GM18517 (cell line): ENCODE measurements around the gene HIBCH.
A peak's percentile ranks its signal among the peaks of the same experiment; 100 is the strongest.
"Not testable (repeated sequence)": the region's sequence is repeated elsewhere in the genome, so short reads cannot be mapped to it uniquely, and the experiment has no call there.

ENCODE experiments used
- ATAC-seq: cut with Tn5 transposase; IDR thresholded peaks from one replicate; pipeline ENCODE4 v1.9.1; 2021; ENCODE audit warnings: mild to moderate bottlenecking, moderate library complexity; ENCODE audit not compliant: unreplicated experiment

HIBCH gene

GRCh38 chr2:190343089-190343535 is 23.5 kb upstream of the HIBCH start:
- no peak for ATAC-seq

GRCh38 chr2:190342611-190343010 is 23.0 kb upstream of the HIBCH start:
- no peak for ATAC-seq

- ATAC-seq = no peak
Measured at GRCh38 chr2:190340369-190340768, 20.7 kb upstream of the HIBCH start.

- ATAC-seq = no peak
Measured at GRCh38 chr2:190339394-190339793, 19.8 kb upstream of the HIBCH start.

DNA sequence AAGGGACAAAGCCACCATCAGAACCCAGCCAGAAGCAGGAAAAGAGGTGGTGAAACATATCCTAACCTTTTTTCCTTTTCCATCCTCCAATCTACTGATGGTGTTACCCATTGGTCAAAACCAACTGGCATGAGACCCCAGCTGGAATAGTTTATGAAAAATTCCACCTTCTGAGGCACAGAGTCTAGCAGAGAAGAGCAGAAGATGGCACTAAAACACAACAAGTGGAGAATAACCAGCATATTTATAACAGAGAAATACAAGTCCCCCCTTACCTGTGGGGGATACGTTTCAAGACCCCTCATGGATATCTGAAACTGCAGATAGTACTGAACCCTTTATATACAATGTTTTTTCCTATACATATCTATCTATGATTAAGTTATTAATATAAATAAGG is 18.8 kb upstream of the HIBCH start:
- ATAC-seq = no peak

- ATAC-seq = no peak
Measured at GRCh38 chr2:190336420-190336819, 16.8 kb upstream of the HIBCH start.

GRCh38 chr2:190335584-190335983 is 16.0 kb upstream of the HIBCH start:
- ATAC-seq = not testable (repeated sequence)

DNA sequence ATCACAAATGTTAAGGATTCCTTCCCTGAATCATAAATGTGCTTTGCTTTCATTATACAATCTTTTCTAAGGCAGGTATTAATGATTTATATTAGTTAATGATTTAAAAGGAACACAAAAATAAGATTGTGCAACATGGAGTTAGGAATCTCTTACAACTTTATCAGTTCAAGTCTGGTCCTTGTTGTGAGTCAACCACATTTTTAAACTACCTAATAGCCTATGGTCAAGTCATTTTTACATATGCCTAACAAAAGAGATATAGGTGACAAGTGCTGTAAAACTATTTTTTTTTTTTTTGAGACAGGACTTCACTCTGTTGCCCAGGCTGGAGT is 15.6 kb upstream of the HIBCH start:
- no peak for ATAC-seq

GRCh38 chr2:190334479-190335224 is 15.0 kb upstream of the HIBCH start:
- no peak for ATAC-seq

- ATAC-seq = no peak
Measured at GRCh38 chr2:190333928-190334327, 14.3 kb upstream of the HIBCH start.

DNA sequence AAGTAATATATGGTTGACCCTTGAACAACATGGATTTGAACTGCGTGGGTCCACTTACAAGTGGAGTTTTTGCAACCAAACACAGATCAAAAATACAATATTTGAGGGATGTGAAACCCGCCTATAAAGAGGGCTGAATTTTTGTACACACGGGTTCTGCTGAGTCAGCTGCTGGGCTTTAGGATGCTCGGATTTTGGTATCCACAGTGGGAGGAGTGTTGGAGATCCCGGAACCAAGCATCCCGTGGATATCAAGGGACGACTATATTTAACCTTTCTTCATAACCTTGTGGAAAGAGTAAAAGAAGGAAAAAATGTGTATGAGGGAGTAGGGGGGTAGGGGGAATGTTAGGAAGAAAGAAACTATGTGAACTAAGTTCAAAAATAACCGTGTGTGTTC is 13.8 kb upstream of the HIBCH start:
- no peak for ATAC-seq

GRCh38 chr2:190328573-190329147 is 9.0 kb upstream of the HIBCH start:
- no peak for ATAC-seq

DNA sequence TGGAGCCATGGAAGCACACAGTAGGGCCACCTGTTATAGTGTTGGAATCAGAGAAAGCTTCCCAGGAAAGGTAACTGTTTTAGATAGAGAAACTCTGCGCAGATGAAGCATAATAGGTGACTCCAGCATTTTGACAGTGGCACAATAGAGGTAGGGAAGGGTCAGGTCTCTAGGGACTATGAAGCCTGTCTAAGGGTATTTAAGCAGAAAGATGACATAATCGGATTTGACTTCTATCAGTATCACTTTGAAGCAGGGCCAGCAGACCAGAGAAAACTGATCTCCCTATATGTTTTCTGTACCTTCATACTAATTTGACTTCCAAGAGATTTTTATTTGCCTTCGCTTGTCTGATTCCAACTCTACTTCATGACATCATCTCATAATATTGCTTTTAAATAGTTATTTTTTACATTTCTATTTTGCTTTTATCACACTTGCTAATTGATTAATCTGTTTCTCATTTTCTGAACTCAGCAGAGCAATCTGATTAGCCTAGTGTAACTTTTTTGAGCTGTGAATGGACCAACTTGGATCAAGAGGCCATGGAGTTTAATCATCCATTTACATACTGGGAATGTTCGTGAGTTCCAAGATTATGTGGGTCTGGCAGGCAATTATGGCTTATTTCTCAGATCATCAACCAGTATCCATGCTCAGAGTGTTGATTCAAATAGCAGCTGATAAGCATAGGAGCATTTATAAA is 8.4 kb upstream of the HIBCH start:
- ATAC-seq = no peak

DNA sequence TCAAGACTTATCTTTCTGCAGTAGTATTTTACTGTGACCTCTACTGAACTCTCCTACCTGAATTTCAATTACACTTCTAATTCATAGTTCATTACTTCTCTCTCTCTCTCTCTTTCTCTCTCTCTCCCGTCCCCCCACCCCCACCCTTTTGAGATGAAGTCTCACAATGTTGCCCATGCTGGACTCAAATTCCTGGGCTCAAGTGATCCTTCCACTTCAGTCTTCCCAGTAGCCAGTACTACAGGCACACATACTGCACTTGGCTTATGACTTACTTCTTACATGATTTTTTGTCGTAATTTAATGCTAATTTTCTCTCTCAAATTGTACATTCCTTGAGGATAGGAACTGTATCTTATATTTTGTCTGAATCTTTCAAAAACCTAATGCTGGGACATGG is 6.0 kb upstream of the HIBCH start:
- ATAC-seq = no peak

GRCh38 chr2:190323406-190323805 is 3.8 kb upstream of the HIBCH start:
- no peak for ATAC-seq

- ATAC-seq = no peak
Measured at GRCh38 chr2:190320696-190321095, 1.1 kb upstream of the HIBCH start.

DNA sequence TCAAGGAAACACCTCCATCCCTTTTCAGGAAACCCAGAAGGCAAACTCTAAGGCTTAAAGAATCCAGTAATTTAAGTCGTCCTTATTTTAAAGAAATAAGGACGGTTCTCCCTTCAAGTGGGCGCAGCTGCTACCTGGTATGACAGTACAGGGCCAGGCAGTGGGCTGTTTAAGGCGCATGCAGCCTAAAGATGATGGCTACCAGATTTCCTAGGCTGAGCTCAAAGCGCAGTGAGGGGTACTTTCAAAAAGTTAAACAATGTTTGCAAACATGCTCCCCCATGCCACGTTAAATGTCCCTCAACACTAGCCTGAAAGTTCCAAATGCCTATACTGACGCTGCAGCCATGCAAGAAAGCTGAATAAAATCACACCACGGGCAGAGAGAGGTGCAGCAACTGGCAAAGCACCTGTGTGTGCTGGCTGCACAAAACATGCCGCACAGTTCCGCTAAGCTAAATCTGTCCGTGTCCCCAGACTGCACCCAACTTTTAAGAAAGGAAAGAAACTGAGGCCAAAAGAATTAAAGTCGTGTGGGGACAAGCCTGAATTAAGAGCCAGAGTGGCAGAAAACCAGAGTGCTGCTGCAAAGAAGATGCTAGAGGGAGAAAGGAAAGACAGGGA is 583 bp downstream of the HIBCH start:
- peak; percentile 31 for ATAC-seq

GRCh38 chr2:190318514-190318913 is 1.1 kb downstream of the HIBCH start:
- ATAC-seq = no peak

- no peak for ATAC-seq
Measured at GRCh38 chr2:190315273-190315672, 4.4 kb downstream of the HIBCH start.

DNA sequence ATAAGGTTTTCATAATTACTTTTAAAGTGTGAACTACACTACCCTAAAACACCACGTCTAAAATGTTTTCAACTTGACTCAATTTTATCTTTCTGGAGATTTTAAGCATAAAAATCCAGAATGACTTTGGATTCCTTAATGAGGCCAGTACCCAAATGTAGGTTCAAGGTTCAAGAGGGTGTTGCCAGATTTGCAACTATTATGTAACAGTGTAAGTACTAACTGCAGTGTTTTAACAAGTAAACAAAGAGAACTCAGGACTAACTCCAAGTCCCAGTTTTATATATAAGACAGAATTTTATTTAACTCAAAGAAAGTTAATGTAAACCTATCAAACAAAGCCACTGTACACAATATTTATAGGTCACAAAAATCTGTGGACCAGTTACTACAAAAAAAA is 5.7 kb downstream of the HIBCH start:
- no peak for ATAC-seq

GRCh38 chr2:190312635-190313025 is 7.0 kb downstream of the HIBCH start:
- ATAC-seq = not testable (repeated sequence)
